ENCODE data around the gene WDR90.

DNA sequence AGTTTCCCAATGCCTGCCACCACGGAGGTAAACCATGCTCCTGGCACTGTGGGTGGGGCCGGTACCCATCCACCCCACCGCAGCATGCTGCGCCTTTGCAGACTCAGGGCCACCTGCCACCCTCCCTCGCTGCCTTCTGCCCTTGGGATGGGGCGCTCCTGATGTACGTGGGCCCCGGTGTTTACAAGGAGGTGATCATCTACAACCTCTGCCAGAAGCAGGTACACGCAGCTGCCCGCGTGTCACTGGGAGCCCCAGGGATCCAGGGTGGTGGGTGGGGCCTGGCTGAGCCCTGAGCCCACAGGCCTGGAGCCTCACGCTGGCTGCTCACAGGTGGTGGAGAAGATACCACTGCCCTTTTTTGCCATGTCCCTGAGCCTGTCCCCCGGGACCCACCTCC, 17.4 kb downstream of the WDR90 start:
- TF ChIP-seq, protein P1, sequence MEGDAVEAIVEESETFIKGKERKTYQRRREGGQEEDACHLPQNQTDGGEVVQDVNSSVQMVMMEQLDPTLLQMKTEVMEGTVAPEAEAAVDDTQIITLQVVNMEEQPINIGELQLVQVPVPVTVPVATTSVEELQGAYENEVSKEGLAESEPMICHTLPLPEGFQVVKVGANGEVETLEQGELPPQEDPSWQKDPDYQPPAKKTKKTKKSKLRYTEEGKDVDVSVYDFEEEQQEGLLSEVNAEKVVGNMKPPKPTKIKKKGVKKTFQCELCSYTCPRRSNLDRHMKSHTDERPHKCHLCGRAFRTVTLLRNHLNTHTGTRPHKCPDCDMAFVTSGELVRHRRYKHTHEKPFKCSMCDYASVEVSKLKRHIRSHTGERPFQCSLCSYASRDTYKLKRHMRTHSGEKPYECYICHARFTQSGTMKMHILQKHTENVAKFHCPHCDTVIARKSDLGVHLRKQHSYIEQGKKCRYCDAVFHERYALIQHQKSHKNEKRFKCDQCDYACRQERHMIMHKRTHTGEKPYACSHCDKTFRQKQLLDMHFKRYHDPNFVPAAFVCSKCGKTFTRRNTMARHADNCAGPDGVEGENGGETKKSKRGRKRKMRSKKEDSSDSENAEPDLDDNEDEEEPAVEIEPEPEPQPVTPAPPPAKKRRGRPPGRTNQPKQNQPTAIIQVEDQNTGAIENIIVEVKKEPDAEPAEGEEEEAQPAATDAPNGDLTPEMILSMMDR (optimal IDR thresholded peaks at IDR 0.05 in 1 of 3, IDR thresholded peaks at IDR 0.05 in 1 of 3, conservative IDR thresholded peaks at IDR 0.05 in 1 of 3; ENCODE audit: extremely low read depth in 1 of 3, insufficient read depth in 2 of 3, low read length in 3 of 3), result no peak
- no peak for TF ChIP-seq EZH2 (IDR thresholded peaks at IDR 0.05; ENCODE audit: low read length)

All from keratinocyte (primary cell).